Activated CD4-positive, CD25-positive, alpha-beta regulatory T cell (primary cell): ENCODE measurements around the gene ABCA7.

ENCODE experiments used
- DNase-seq, 4 experiments: peaks; one replicate each; lab custom pipeline; 2025; lab: John Stamatoyannopoulos, UW

The ABCA7 gene

DNA sequence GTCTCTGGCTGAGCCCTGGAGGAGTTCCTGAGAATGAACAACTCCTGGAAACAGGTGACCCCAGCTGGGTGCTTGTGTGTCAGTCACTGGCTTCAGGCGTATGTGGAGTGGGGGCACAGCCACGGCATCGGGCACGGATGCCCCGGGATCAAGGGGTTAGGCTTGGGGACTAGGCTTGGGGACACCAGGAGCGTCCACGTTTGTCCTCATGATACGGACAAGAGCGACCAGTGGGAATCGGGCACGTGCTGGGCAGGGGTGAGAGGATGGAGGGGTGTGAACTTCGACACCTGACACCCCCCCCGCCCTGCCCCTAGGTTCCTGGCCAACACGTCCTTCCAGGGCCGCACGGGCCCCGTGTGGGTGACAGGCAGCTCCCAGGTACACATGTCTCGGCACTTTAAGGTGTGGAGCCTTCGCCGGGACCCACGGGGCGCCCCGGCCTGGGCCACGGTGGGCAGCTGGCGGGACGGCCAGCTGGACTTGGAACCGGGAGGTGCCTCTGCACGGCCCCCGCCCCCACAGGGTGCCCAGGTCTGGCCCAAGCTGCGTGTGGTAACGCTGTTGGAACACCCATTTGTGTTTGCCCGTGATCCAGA lies 35.6 kb upstream of the ABCA7 start:
- no peak for DNase-seq

DNA sequence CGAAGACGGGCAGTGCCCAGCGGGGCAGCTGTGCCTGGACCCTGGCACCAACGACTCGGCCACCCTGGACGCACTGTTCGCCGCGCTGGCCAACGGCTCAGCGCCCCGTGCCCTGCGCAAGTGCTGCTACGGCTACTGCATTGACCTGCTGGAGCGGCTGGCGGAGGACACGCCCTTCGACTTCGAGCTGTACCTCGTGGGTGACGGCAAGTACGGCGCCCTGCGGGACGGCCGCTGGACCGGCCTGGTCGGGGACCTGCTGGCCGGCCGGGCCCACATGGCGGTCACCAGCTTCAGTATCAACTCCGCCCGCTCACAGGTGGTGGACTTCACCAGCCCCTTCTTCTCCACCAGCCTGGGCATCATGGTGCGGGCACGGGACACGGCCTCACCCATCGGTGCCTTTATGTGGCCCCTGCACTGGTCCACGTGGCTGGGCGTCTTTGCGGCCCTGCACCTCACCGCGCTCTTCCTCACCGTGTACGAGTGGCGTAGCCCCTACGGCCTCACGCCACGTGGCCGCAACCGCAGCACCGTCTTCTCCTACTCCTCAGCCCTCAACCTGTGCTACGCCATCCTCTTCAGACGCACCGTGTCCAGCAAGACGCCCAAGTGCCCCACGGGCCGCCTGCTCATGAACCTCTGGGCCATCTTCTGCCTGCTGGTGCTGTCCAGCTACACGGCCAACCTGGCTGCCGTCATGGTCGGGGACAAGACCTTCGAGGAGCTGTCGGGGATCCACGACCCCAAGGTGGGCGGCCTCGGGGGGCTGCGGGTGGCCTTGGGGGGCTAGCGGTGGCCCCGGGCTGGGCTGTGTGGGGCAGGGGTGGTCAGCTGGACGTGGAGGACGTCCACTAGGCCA lies 34.9 kb upstream of the ABCA7 start:
- DNase-seq: no peak

DNA sequence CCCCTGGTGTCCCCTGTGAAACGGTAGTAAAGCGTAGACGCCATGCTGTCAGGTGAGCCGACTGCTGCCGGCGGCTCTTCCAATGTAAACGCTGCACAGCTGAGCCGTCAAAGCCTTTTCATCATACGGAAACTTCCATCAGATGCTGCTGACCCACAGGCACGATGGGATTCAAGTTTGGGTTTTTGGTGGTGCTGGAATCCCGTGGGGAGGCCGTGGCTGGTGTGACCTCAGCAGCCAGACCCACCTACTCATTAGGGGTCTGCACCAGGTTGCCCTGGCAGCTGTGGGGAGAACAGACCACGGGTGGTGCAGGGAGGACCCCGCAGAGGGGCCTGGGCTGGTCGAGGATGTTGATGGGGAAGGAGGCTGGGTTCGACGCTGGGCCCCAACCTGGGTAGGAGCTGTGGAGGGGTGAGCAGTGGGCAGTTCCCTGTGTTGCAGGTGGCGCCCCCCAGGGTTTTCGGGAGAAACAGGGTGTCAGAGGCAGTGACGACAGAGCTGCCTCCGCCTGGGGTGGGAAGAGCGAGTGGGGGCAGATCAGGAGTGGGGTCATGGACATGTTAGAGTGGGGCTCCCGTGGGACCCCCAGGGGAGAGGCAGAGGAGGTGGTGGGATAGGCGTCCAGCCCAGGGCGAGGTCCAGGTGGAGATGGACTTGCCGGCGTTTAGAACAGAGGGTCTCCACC lies 33.1 kb upstream of the ABCA7 start:
- no peak for DNase-seq

DNA sequence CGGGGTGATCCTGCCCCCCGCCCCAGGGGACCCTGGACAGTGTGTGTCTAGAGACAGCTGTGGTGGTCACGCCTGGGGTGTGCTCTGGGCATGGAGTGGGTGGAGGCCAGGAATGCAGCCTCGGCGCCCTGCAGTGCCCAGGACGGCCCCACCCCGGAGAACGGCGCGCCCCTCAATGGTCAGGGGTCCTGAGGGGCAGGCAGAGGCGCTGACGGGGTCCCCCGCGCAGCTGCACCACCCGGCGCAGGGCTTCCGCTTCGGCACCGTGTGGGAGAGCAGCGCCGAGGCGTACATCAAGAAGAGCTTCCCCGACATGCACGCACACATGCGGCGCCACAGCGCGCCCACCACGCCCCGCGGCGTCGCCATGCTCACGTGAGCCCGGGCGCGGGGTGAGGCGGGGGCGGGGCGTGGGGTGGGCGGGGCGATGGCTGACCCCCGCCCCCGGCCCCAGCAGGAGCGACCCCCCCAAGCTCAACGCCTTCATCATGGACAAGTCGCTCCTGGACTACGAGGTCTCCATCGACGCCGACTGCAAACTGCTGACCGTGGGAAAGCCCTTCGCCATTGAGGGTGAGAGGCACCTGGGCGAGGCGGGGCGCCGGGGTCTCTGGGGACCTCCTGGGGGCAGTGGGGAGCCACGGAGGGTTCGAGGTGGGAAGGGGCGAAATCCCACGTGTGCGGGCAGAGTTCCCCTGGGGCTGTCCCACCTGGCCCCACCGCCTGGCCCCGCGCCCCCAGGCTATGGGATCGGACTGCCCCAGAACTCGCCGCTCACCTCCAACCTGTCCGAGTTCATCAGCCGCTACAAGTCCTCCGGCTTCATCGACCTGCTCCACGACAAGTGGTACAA lies 32.3 kb upstream of the ABCA7 start:
- DNase-seq: no peak

DNA sequence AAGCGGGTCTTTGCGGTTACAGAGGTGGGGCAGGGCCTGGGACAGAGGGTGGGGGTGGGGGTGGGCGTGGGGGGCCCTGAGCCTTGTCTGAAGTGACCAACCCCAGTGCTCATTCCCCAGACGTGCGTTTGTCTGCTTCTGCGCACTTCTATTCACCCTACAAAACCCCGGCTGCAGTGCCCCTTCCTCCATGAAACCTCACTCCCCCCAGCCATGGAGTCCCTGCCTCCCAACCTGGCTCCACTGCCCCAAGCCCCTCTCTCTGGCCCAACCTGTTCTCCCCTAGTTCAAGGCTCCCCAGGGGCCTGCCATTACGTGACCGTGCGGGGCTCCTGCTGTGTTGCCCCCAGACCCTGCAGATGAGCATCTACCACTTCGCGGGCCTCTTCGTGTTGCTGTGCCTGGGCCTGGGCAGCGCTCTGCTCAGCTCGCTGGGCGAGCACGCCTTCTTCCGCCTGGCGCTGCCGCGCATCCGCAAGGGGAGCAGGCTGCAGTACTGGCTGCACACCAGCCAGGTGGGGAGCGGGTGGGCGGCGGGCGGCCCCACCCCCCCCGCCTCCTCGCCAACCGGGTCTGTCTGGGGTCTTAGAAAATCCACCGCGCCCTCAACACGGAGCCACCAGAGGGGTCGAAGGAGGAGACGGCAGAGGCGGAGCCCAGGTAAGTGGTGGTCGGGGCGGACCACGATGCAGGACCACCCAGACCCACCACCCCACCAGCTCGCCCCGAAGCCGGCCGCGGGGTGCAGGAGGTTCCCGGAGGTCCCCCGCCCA lies 31.5 kb upstream of the ABCA7 start:
- no peak for DNase-seq

DNA sequence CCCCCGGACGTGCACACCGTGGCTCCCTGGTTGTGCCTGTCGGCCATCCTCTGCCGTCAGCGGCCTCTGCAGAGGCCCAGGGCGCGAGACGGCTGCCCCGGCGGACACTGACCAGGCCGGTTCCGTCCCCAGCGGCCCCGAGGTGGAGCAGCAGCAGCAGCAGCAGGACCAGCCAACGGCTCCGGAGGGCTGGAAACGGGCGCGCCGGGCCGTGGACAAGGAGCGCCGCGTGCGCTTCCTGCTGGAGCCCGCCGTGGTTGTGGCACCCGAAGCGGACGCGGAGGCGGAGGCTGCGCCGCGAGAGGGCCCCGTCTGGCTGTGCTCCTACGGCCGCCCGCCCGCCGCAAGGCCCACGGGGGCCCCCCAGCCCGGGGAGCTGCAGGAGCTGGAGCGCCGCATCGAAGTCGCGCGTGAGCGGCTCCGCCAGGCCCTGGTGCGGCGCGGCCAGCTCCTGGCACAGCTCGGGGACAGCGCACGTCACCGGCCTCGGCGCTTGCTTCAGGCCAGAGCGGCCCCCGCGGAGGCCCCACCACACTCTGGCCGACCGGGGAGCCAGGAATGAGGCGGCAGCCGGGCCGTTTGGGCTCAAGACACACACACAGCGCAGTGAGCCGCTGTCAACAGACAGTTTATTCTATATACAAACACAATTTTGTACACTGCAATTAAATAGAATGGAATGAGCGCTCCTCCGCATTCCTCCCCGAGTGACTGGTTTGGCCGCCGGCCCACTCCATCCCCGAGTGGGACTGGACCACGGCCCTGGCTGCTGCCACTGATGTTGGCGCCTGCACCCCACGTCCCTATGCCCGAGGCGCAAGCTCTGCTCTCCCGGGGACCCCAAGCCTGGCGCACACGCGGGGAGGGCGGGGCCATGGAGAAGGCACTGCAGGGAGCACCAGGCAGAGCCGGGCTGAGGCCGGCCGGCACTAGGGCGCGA lies 30.6 kb upstream of the ABCA7 start:
- DNase-seq: no peak

DNA sequence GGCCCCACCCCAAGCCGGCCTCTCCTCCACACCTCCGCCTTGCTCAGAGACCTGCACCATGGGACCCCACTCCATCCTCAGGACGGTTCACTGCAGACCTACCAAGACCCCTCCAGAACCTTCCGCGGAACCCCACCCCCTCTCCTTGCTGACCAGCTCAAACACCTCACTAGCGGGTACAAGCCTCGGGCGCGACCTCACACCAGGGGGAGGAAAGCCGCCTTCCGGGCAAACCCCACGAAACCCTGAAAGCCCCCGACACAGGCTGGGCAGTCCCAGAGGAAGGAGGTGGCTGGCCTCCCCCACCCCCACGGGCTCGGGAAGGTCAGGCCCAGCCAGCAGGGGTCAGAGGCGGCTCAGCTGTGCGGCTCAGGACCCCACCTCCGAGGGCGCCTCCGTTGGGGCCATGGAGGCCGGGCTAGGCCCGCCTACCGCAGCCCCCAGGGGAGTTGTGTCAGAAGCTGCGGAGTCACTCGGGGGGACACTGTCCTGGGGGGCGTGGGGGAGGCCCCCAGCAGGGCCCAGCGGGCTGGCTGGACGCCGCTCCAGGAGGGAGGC lies 29.8 kb upstream of the ABCA7 start:
- DNase-seq: no peak

DNA sequence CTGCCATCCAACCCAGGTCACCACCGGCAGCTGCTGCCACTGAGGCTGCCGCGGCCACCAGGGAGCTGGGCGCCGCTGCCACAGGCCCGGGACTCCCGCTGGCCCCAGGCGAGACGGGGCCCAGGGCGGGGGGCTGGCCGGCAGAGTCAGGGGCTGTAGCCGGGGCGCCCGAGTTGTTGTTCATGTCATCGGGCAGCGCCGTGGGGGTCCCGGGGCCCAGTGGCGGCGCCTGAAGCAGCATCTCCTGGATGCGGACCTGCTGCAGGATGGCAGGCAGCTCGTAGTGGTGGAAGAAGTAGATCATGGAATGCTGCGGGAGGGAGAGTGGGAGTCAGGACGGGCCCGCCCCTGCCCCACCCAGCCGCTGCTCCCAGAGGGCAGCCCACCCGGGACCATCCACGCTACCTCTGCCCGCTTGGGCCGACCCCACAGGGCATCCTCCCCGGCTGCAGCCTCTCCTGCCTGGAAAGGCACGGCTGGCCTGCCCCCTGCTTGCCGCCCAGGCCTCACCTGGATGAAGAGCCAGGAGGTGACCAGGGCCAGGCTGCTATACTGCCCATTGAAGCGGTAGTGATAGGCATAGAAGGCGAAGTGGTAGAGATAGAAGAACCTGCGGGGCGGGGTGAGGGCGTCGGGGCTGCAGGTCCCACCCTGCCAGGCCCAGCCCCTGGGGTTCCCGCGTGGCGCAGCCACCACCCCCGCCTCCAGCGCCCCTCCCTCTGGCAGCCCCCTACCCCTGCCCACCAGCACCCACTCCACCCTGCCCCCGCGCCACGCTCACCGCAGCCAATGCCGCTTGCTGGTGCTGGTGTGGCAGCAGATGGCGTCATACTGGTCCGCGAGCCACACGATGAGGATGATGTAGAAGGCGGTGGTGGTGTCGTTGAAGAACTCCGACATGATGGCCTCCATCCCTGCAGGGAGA lies 29.1 kb upstream of the ABCA7 start:
- no peak for DNase-seq

DNA sequence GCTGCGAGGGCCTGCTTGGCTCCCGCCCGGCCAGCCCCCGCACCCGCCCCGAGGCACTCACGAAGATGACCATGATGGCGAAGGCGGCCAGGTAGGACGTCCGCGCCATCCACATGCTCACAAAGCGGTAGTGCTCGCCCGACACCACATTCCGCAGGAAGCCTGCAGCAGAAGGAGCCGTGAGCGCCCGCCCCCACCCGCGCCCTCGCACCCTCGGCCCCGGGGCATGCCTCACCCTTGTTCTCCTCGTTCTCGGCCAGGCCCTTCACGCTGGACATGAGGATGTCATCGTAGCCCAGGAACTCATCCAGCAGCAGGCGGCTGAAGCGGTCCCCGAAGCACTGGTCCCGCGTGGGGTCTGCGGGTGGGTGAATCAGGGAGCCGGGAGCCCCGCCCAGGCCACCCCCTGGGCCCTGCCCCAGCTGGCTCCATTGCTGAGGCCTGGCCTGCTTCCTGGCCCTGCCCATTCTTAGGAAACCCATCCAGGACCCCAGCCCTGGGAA lies 28.0 kb upstream of the ABCA7 start:
- DNase-seq: no peak

DNA sequence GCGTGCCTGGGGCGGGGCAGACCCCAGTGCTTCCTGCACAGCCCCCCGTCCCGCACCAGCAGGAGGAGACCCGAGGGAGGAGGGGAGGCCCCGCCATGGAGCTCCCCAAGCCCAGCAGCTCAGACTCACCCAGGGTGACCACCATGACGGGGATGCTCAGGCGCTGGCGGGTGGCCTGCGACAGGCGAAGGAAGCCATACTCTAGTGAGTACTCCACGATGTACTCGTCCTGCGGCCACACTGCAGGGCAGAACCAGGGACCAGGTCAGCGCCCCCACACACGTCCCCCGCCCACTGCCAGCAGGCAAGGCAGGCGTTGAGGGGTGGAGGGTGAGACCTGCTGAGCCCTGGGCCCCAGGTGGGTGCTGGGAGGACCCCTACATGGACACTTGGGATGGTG lies 27.6 kb upstream of the ABCA7 start:
- no peak for DNase-seq

DNA sequence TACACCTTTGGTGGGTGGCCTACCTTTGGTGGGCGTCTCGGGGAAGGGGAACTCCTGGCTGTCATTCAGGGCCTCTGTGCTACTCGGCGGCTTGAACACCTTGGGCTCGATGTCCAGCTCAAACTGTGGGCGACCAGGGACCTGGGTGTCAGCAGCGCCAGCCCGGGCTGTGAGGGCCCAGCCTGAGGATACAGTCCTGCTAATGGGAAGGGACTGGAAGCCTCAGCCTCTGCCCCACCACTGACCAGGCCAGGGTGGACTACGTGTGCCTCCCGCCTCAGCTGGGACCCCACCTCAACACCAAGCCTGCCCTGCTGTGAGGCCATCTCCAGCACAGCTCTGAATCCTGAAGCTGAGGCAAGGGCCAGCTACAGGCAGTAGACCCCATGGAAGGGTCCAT lies 26.7 kb upstream of the ABCA7 start:
- no peak for DNase-seq

DNA sequence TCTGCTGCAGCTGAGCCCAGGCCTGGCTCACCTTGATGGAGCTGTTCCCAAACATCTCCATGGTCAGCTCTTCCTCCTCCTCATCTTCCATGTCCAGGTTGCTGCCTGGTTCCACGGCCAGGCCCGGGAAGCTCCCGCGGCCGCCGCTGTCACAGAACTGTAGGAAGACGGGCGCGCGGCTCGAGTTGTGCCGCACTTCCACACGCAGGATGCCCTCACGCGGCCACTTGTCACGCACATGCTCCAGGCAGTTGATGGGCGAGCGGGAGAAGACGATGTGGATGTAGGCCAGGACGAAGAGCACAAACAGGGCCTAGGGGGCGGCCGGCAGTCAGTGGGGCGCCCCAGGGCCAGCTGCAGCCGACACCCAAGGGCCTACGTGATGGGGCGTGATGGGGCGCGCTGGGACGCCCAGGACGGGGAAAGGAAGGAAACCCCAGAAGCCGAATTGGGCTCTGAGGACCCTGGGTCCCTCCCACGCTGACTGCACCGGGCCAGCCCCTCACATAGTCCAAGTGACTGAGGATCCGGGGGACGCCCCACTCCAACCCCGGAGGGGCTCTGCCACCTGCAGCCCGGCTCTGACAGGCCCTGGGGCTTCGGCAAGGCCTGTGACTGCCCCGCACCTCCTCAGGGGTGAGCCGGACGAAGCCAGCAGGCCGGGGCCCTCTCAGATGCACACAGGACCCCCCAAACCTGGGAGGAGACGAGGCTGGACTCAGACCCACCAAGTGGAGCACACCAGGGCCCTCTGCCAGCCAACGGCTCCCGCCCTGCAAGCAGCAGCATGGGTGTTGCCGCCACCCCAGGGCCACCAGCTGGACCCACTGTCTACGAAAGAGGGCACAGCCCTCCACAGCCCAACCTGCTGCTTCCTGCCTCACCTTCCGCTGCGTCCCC lies 25.5 kb upstream of the ABCA7 start:
- DNase-seq: no peak

DNA sequence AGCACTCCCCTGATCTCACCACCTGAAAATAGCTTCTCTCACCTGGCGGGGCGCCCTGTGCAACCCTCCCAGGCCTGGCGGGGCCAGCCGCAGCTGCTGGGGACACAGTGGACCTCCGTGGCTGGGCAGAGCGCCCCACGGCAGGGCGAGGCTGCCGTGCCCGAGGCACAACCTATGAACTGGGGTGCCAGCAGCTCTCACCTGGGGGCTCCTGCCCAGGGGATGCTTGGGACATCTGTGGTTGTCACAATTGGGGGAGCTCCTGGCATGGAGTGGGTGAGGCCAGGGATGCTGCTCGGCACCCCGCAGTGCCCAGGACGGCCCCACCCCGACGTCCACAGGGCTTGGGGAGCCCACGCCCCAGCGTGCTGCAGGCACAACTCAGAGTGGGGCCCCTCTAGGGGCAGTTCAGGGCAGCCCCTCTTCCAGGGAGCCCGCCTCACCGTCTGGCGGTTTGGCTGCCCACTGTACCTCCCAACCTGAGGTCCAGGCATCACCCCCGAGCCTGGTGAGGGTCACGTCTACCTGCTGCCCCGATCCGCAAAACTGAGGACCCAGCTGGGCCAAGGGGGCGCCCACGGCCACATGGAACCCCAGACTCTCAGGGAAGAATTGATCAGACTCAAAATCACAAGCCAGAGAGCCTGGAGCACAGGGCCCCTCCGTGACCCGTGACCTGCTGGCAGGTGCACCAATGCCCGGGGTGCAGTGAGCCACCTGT lies 24.7 kb upstream of the ABCA7 start:
- DNase-seq: no peak

DNA sequence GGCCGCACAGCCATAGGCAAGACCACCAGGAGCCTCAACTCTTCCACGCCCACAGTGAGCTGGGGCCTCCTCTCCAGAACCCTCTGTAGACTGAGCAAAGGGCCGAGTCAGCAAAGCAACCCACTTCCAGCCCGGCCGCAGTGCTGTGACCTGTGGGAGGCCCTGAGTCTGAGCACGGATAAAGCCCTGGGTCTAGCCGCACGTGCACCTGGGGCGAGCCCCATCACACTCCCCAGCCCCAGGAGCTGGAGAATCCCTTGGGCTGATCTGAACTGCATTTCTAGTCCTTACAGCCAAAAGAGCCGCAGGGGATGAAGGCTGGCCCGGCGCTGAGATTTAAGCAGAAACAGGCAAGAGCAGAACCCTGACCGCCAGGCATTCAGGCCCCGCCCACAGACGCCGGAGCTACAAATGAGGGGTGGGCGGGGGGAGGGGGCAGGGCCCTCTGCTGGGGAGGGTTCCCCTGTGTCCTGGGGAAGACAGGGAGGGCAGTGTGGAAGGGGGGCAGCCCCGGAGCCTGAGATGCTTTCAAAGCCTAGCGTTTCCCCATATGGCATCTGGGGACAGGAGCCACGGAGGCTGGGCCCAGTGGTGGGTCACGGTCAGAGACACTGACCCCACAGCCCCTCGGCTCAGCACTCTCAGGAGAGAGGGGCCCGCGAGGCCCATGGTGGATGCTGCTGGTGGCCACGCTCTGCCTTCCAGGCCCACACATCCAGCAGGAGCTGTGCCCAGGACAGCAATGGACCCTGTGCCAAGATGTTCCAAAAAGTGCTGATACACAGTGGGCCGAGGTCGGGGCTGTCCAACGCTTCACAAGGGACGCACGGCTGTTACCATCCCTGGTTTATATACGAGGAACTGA lies 23.9 kb upstream of the ABCA7 start:
- DNase-seq: no peak

DNA sequence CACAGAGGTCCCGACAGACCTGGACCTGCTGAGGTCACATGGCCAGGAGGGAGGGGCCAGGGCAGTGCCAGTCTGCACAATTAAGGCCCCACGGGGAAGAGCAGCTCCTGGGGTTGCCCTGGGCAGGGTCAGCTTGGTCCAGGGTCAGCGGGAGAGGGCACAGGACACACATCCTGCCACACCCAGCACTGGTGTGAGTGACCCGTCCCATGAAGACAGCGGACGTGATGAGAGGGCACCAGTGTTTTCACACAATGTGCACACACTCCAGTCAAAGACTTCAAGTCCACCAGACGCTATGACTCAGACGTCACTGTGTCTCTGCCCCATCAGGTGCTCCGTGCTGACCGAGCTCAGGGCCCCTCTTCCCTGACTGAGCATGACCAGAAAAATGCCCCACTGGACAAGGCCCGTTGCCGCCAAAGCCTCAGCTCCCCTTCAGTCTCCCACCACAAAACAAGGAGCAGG lies 23.2 kb upstream of the ABCA7 start:
- no peak for DNase-seq
